Mucosa of gallbladder (tissue), 1 donor: Measurements from ENCODE around the gene PFKP. TPM values are rescaled to one million over a fixed set of nuclear protein-coding genes. Genes with fewer than 3 reads are reported as not detected.

Experiments
- DNase-seq: peaks from one replicate; pipeline ENCODE4 v3.0.0-alpha.2; 2020; ENCODE audit warnings: low spot score
- total RNA-seq: library from RNA; stranded (reverse); gene quantifications from one replicate; pipeline ENCODE4 v1.2.1, GENCODE V29; 2021
- donor health status: DM: no; HTN: no; CAD: no.

The PFKP gene
- total RNA-seq, 1 donor from 2014 or later, result 109 TPM

DNA sequence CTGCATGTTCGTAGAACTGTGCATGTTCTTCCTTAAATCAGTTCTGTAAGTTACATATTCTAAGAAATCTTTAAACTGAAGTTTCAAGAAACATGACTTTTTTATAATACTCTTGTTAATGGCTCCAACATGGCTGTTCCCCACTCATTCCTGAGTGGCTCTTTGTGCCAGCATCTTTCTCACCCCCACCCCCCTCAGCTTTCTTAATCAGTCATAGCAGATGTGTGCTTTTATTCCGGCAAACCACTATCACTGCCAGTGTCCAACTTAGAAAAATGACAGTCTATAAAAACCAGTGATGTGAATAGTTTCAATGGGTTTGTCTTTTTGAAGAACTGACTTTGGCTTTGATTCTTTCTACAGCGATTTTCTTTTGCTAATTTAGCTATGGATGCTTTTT is 67.7 kb downstream of the PFKP start:
- DNase-seq, result no peak

DNA sequence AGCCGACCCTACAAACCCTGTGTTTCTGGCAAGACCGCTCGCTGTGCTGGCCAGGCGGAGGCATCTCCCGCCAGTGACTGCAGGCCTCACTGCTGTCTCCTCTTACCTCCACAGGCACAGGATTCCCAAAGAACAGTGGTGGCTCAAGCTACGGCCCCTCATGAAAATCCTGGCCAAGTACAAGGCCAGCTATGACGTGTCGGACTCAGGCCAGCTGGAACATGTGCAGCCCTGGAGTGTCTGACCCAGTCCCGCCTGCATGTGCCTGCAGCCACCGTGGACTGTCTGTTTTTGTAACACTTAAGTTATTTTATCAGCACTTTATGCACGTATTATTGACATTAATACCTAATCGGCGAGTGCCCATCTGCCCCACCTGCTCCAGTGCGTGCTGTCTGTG is 69.0 kb downstream of the PFKP start:
- DNase-seq, result no peak

DNA sequence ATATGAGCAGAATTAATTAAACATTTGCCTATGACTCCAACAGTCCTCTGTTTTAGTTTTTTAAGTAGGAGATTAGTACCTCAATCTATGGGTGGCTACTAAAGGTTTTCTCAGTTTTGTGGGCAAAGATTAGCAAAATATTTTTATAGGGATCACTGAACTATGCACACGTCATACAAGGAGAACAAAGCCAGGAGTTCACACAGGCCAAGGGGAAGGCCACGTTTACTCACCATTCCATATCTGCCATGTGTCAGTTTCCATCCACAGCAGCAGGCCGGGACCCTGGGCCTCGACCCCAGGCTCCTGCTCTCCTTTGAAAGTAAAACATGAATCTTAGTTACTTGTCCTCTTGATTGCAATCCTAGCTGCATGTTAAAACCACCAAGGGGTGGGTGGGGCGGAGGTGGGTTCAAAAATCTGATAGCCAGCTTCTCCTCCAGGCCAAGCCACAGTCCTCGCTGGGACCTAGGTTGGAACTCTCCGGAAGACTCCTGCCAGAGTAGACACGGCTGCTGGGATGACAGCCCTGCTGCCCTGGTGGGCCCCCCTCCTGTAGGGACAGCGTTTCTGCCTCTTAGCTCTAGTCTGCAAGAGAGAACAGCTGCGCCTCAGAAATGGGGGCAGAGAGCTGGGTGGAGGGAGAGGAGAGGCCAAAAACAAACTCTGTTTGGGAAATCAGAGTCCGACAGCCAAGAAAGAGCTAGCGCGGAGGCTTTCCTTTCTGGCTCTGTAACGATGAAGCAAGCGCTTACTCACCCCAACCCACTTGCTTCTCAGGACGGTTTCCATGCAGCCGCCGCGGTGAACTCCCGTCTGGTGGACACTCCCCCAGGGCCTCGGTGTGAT is 69.6 kb downstream of the PFKP start:
- peak; percentile 62 for DNase-seq

DNA sequence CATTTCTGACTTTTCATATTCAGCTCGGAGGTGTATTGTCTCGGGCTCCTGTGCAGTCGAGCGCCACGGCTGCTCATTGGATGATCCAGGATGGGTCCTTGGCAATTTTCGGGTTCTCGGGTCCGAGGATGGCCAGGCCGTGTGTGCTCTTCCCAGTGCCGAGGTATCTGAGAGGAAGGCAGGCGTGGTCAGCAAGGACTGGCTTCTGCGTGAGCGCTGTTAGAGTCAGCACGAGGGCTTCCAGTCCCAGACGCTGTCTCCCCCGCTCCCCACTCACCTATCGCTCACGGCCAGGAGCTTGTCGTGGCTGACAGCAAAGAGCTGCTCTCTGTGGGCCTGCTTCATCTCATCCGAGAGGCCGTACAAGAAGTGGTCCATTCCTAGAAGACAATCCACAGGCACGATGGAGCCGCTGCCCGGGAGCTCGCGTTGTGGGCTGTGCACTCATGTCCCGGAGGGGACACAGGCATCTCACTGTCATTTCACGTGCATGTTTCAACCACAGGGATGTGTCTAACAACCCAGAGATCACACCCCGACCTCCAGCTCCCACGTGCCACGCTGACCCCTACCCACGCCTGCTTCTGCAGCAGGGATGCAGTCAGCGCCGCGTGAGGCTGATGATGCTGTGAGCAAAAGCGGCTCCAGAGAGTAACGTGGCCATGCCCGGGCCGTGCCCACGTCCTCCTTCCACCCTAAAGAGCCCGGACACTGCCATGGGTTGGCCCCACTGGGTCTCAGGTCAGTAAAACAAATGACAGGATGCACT is 70.8 kb downstream of the PFKP start:
- DNase-seq, result no peak

DNA sequence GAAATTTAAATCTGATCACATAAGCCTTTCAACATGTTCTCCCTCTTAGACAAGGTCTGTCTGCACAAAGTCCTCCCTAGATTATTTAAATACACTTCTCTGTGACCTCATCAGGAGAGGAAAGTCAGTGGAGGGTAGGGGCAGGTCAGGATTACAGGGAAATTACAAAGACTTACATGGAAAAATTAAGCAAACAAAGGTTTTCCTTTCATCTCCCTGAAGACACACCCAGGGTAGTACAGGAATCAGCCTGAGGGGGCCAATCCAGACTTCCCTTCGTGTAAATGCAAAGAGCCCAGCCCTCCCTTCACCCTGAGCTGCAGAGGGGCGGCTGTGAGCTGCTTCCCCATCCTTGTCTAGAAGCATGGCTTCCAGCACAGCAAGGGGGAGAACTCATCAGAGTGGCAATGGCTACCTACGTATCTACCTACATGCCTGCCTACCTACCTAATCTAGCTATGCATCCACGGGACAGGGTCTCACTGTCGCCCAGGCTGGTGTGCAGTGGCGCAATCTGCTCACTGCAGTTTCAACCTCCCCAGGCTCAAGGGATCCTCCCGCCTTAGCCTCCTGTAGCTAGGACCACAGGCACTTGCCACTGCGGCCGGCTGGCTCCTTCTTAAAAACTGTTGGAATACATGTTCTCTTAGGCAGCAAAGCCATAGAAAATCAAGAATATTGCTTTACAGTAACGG is 72.0 kb downstream of the PFKP start:
- no peak for DNase-seq

DNA sequence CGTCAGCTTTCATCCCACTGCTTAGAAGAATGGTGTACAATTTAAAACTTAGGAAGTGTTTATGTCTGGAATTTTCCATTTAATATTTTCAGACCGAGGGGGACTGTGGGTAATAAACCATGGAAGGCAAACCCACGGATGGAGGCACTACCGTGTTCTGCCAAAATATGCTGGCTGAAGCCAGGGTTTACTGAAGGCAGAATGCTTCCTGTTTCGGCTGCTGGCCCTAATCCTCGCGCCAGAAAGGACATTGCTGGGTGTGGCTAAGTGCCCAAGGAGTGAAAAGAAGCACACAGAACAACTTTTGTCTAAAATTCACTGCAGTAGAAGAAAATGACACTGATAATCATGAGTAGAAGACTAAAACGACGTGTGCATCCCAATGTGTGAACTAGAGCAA is 72.9 kb downstream of the PFKP start:
- no peak for DNase-seq

DNA sequence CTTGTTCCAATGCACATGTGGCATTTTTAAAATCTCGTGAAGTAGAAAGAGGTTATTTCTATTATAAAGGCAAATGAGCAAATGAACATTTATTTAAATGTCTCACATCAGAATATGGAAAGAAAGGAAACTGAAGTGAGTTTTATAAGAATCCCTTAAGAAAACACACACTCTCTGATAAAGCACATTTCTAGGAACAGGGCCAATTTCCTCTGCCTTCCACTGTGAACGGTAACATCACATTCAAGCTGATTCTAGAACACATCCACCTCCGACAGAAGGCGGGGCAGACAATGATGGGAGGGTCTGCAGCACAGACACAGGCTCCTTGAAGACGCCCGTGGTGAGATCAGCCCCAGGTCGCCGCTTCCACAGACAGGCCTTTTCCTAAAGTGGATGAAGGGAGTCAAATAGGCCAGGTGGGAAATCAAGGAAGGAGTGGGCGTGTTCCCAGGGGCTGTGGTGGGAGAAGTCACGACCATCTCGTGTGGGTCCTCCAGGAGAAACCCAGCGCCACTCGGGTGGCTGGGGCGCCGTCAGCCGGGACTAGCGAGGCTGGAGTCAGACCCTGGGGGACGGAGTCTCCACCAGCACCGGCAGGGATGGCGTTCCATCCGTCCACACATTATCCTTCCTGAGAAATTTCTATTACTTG is 74.1 kb downstream of the PFKP start:
- DNase-seq, result no peak

DNA sequence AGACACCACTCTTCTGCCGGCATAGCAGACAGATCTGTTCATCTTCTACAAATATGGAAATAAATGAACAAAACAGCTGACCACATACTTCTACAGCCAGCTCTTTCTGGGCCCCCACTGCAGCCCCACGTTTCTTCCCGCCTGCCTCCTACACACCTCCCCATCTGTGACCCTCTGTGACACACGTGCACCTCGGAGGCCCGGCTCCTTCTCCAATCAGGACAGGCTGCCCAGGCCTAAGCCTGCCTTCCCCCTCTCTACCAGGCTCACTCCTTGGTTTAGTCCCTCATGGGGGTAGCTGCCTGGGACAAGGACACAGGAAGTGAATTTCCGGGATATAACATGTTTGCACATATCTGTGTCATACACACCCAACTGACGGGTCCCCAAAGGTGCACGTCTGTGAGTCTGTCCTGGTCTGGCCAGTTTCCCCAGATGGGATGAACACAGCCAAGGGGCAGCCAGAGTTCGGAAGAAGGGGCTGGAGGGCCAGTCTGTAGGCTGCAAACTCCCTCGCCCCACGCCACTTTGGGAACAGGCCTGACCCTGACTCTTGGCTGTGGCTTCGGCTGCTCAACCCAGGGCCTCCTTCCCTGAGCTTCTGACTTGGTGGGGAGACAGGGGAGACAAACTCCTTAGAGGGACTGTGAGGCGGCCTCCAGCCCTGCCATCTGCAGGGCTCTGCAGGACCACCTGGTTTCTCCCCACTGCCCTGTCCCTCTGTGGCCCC is 75.0 kb downstream of the PFKP start:
- no peak for DNase-seq

DNA sequence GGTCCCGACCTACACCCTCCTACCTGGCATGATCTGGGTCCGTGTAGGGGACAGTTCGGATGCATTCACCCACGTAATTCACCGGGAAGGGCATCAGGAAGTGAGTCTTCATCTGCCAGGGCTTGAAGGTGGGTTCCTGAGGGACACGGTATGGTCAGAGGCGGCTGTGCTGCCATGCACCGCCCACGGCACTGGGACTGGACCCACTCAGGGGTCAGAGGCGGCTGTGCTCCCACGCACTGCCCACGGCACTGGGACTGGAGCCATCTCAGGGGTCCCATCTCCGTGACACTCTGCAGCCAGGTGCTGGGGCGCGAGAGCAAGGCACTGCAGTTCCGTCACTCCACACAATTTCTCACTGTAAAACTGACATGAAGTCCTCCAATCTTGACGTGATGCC is 76.0 kb downstream of the PFKP start:
- DNase-seq, result no peak

DNA sequence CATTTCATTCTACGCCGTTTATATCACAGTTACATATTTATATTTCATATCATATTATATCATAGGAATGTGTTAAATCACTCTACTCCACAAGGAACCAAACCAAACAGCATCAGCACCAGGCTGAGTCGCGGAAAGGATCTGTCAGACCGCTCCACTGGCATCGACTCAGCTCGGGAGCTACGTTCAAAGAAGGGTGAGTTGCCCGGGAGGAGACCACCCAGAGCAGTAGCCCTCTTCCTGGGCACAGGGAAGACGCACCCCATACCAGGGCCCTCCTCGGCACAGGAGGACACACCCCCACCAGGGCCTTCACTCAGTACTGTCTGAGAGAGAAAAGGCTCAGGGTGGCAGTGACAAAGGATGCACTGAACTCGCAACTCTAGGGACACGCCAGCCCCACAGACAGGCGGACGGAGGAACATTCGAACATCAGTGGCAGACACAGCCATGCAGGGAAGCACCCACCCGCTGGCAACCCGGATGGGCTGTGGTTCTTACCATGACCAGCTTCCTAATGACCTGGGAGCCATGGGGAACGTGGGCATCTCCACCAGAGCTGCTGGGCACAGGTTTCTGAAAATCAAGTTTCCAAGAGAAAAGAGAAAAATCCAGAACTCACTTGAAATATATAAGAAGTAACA is 76.6 kb downstream of the PFKP start:
- DNase-seq, result no peak

DNA sequence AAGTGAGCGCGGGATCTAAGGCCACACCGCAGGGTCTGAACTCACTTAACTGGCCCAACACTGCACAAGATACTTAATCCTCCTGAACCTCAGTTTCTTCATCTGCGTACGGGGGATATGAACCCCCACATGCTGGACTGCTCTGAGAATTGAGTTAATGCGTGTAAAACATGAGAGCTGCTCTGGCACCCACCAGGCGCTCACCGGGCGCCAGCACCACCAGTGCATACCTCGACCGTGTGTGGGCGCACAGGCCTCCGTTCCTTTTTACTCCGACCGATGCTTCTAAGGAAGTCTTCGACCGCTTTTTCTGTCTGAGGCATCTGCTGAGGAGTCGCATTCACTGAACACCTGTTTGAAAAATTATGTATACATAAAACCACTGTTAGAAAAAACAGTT is 78.0 kb downstream of the PFKP start:
- DNase-seq, result no peak

DNA sequence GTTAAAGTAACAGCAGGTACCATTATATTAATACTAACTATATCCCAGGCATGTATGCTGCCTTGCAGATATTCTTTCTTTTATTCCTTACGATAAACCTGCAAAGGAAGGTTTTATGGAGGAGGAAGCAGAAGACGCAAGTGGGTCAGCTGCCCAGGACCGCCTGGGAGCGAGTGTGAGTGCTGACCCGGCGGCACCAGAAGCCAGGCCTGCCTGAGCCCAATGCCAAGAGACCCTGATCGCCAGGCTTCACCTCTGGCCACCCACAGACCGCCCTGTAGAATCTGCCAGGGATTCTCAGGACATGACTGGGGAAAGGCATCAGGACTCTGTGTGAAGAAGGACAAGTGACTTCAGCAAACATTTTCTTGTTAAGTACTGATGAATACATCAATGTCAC is 78.9 kb downstream of the PFKP start:
- DNase-seq, result no peak

DNA sequence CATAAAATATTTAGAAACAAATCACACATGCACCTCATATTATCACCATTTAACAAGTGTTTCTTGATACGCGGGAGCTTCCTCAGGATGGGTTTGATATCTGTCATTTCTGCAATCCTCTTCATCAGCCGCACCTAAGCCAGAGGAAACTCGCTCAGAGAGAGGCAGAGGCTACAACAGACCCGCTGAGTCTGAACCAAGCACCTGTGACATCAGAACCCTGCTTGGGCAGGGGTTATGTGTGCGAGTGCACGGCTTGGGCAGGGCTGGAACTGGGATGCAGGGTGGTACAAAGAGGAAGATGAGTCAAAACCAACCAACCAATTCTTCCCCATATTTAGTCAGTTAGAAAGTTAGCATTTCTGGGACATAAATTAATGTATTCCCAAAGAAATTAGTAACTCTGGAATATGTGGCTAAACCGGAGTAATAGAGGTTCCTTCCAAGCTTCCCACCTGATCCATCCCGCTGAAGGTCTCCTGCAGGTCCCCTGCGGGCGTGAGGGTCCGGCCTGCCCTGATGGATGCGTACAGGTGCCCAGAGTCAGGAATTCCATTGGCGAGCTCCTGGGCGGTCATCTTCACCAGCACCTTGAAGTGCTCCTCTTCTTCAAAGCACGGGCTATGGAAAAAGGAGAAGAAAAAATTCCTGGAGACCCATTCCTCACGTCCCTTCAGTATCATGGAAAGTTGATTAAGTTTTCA is 79.9 kb downstream of the PFKP start:
- no peak for DNase-seq

DNA sequence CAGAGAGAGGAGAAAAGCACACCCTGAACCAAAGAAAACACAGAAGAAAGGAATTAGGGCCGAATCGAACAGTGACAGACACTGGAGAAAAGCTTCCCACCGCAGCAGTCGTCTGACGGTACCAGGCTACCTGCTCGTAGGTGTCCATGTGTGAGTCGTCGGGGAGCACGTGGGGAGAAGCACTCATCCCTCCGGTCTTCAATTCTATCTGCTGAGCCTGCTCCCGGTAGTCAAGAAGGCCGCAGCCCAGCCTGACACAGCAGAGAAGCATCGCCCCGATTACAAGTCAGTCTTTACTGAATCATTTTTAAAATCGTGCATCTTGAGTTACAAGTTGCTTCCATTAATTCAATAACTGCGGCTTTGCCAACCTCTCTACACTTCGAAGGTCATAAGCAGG is 80.7 kb downstream of the PFKP start:
- no peak for DNase-seq

DNA sequence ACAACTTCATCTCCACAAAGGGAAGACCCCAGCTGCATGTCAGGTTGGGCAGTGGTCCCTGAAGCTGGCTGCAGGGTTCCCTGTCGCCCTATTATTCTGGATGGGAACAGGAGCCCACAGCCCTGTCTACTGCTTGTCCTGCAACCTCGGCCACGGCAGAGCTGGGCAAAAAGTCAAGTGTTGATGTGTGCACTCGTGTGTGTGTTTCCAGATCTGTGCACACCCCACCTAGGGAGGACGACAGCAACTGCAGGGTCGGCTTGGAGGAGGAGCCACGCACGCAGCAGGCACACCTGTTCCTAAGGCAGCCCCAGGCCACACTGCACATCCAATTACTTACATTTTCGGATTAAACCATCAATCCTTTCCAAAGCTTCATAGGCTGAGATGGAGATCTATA is 81.6 kb downstream of the PFKP start:
- no peak for DNase-seq

DNA sequence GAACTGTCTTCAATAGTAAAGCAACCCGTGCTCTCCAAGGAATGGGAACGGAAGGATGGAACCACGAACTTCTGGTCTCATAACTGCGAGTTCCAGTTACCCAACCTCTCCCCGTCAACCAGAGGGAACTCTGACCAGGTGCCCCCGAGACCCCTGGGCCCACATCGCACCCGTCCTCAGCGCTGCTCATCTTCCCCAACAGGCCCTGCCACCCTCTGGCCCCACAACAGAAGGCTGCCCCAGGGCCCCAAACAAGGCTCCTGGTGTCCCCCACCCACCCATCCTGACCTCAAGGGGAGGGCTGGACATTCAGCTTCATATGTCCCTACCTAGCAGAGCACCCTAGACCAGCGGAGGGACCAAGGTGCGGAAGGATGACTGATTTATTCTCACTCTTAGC is 82.6 kb downstream of the PFKP start:
- no peak for DNase-seq

DNA sequence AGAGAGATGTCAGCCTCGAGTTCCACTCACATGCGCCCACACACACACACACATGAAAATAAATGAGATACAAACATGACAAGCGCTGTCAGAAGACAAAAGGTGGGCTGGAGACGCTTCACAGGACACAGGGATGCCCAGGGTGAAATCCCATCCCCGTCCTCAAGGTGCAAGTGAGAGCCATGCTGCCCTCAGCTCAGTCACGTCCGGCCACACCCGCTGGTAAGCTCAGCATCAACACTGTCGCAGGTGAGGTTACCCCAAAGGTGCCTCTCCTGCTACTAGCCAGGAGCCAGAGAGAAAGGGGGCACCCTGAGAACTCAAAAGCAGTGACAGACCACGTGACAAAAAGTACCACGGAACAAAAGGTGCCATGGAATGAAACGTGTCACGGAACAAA is 83.0 kb downstream of the PFKP start:
- DNase-seq, result no peak

DNA sequence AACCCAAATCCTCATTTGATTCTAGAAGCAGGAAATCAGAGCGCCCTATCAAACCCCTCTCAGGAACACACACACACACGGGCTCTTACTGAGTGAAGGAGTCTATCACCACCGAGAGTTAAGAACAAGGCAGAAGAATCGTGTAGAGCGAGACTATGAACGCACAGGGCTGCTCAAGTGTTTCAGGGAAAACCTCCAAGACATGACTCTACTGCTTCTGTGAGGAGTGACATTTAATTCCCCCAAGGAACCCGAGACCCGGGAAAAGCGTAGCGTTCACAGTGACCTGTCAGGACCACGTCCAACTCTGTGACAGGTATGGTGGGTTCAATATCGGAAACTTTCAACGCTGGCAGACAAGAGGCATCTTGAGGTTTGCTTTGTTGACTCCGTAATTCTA is 83.6 kb downstream of the PFKP start:
- DNase-seq, result no peak

DNA sequence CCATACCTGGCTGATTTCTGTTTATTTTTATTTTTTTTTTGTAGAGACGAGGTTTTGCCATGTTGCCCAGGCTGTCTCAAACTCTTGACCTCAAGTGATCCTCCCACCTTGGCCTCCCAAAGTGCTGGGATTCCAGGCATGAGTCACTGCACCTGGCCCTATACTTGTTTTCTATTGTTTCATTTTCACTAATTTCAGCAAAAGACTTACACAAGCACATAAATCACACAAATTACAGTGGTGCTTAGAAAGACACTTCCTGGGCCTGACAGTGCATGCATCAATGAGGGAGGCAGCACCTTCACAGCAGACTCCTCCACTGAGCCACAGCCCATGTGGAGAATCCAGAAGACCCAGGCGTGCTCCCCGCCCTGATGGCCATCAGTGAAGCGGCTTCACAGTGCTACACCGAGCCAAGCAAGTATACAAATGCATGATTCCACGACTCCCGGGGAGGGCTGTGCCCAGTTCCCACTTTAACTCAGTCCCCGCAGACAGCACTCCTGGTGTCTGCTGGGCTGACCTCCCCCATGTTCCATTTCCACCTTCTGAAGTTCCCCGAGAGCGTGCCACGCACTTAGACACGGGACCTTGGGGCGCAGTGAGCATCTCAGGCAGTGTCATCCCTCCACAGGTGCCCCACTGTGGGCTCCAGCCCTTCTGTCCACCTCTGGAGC is 84.7 kb downstream of the PFKP start:
- no peak for DNase-seq

DNA sequence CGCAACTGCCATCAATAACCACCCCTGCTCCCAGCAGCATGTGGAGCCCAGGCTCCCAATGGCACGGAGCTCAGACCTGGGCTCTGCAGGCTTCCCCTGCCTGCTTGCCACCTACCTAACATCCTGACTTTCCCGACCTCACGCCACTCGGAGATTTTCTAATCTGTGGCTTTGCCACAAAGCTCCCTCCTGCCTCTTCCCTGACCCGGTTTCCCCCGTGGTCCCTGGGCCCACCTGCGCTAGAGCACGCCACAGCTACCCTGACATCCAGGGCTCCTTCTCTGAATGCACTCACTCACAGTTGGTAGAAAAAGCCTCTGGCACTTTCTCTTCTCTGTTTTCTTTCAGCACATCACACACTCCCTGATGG is 85.2 kb downstream of the PFKP start:
- no peak for DNase-seq
